DOHH2 (cell line): ENCODE measurements around the gene MYT1.

ENCODE experiments used
- H3F3A ChIP-seq: fragments of 200-600 bp; sonication (generic), shearing (Covaris generic); 2 replicates; pipeline ENCODE4 v1.6.0; 2016; ENCODE audit warnings: antibody characterized with exemption, mild to moderate bottlenecking; ENCODE audit not compliant: control insufficient read depth, insufficient read depth
- H3K27ac ChIP-seq: fragments of 200-600 bp; sonication (generic); 2 replicates; pipeline ENCODE4 v1.5.1; 2014; ENCODE audit warnings: low read depth, mild to moderate bottlenecking, low read length, moderate library complexity
- H3K27me3 ChIP-seq: fragments of 200-600 bp; sonication (generic); 2 replicates; pipeline ENCODE4 v1.6.1; 2014; ENCODE audit warnings: mild to moderate bottlenecking, low read length, mixed read lengths; ENCODE audit not compliant: control insufficient read depth
- H3K36me3 ChIP-seq: fragments of 200-600 bp; sonication (generic); 2 replicates; pipeline ENCODE4 v1.6.1; 2014; ENCODE audit warnings: mild to moderate bottlenecking, low read length, moderate library complexity, mixed read lengths; ENCODE audit not compliant: control insufficient read depth
- H3K4me1 ChIP-seq: fragments of 200-600 bp; sonication (generic); 2 replicates; pipeline ENCODE4 v1.6.1; 2014; ENCODE audit warnings: mild to moderate bottlenecking, low read length, mixed read lengths; ENCODE audit not compliant: control insufficient read depth
- H3K4me2 ChIP-seq: fragments of 200-600 bp; sonication (generic); 2 replicates; pipeline ENCODE4 v1.6.0; 2014; ENCODE audit warnings: mild to moderate bottlenecking, low read length, moderate library complexity
- H3K4me3 ChIP-seq: fragments of 200-600 bp; sonication (generic); 2 replicates; pipeline ENCODE4 v1.5.1; 2014; ENCODE audit warnings: mild to moderate bottlenecking, low read length, mixed read lengths
- H3K79me2 ChIP-seq: fragments of 200-600 bp; sonication (generic); 2 replicates; pipeline ENCODE4 v1.6.1; 2014; ENCODE audit warnings: mild to moderate bottlenecking, low read length, mixed read lengths; ENCODE audit not compliant: control insufficient read depth
- H3K9me2 ChIP-seq: fragments of 200-600 bp; sonication (generic); replicated peaks from 2 replicates; pipeline ENCODE4 v1.6.1; 2014; ENCODE audit warnings: mild to moderate bottlenecking, low read length, mixed read lengths; ENCODE audit not compliant: control insufficient read depth
- H3K9me3 ChIP-seq: fragments of 200-600 bp; sonication (generic); 2 replicates; pipeline ENCODE4 v1.6.1; 2014; ENCODE audit warnings: antibody characterized with exemption, low read length, mixed read lengths; ENCODE audit not compliant: control insufficient read depth, insufficient read depth
- H4K20me1 ChIP-seq: fragments of 200-600 bp; sonication (generic); 2 replicates; pipeline ENCODE4 v1.6.0; 2014; ENCODE audit warnings: low read depth, mild to moderate bottlenecking, antibody characterized with exemption, low read length, moderate library complexity; ENCODE audit not compliant: control insufficient read depth, insufficient read depth
- CTCF ChIP-seq: fragments of 200-600 bp; sonication (generic); IDR thresholded peaks from one replicate; pipeline ENCODE4 v1.5.1; 2014; ENCODE audit warnings: antibody characterized with exemption, mild to moderate bottlenecking, low read depth, low read length; ENCODE audit not compliant: poor library complexity, severe bottlenecking
- EZH2phosphoT487 ChIP-seq: fragments of 200-600 bp; sonication (generic); IDR thresholded peaks from 2 replicates; pipeline ENCODE4 v1.6.1; 2017; ENCODE audit warnings: borderline replicate concordance, mild to moderate bottlenecking, antibody characterized with exemption, low read length, moderate library complexity, mixed read lengths

Gene MYT1

GRCh38 chr20:64191002-64191401 is 26.8 kb downstream of the MYT1 start:
- Histone ChIP-seq H3K4me2 (no peak overlapping the region), H3K9me3 (peaks cover 6% of the 10 kb centered on the region; the same call in 1 of the 2 replicates), H3K9me2 (no peaks in the 10 kb centered on the region), H3K27me3 (peaks cover 8% of the 10 kb centered on the region), H4K20me1 (no peaks in the 10 kb centered on the region), H3K4me3 (no peak overlapping the region), H3K36me3 (no peaks in the 10 kb centered on the region), H3K4me1 (no peaks in the 10 kb centered on the region), H3K27ac (no peak overlapping the region), H3K79me2 (no peaks in the 10 kb centered on the region), H3F3A (no peaks in the 10 kb centered on the region; the same call in 1 of the 2 replicates)
- TF ChIP-seq CTCF (no peak), EZH2phosphoT487 (no peak)

- Histone ChIP-seq H3K79me2 (no peaks in the 10 kb centered on the region), H3K9me3 (no peaks in the 10 kb centered on the region), H3K9me2 (no peaks in the 10 kb centered on the region), H4K20me1 (no peaks in the 10 kb centered on the region), H3K27me3 (peaks cover 8% of the 10 kb centered on the region), H3K36me3 (no peaks in the 10 kb centered on the region), H3K4me3 (no peak overlapping the region), H3K4me1 (no peaks in the 10 kb centered on the region), H3F3A (no peaks in the 10 kb centered on the region), H3K27ac (no peak overlapping the region), H3K4me2 (no peak overlapping the region)
- no peak for TF ChIP-seq EZH2phosphoT487
- TF ChIP-seq CTCF = no peak
These were observed 28.2 kb downstream of the MYT1 start for GRCh38 chr20:64192406-64192805.

- Histone ChIP-seq H3K4me1 (no peaks in the 10 kb centered on the region), H3F3A (no peaks in the 10 kb centered on the region), H3K9me3 (no peaks in the 10 kb centered on the region), H4K20me1 (no peaks in the 10 kb centered on the region), H3K27ac (no peak overlapping the region), H3K36me3 (no peaks in the 10 kb centered on the region), H3K79me2 (no peaks in the 10 kb centered on the region), H3K4me3 (no peak overlapping the region), H3K9me2 (no peaks in the 10 kb centered on the region), H3K4me2 (no peak overlapping the region), H3K27me3 (peaks cover 8% of the 10 kb centered on the region)
- TF ChIP-seq EZH2phosphoT487 (no peak), CTCF (no peak)
These were observed 28.8 kb downstream of the MYT1 start for GRCh38 chr20:64193058-64193457.

GRCh38 chr20:64194269-64194668 is 30.0 kb downstream of the MYT1 start:
- TF ChIP-seq EZH2phosphoT487 = no peak
- no peak for TF ChIP-seq CTCF
- Histone ChIP-seq H4K20me1 (no peaks in the 10 kb centered on the region), H3K9me2 (no peaks in the 10 kb centered on the region), H3K4me2 (no peak overlapping the region), H3K27ac (no peak overlapping the region), H3F3A (no peaks in the 10 kb centered on the region), H3K79me2 (no peaks in the 10 kb centered on the region), H3K9me3 (no peaks in the 10 kb centered on the region), H3K4me3 (no peak overlapping the region), H3K4me1 (no peaks in the 10 kb centered on the region), H3K36me3 (no peaks in the 10 kb centered on the region), H3K27me3 (peaks cover 8% of the 10 kb centered on the region)
